Duodenal mucosa (tissue), 2 donors: ENCODE results near the gene SHD.
"Not testable (repeated sequence)": the region's sequence is repeated elsewhere in the genome, so short reads cannot be mapped to it uniquely, and the experiment has no call there.

Source experiments
- H3K27ac ChIP-seq: one replicate; pipeline ENCODE4 v1.7.0; 2013; ENCODE audit warnings: low read depth, low read length
- H3K27me3 ChIP-seq, 2 donors: one replicate each; pipeline ENCODE4 v1.7.0; 2013; ENCODE audit warnings: low read length in 2 of 2, control low read depth in 1 of 2; ENCODE audit not compliant: insufficient read depth in 2 of 2, control insufficient read depth in 1 of 2
- H3K36me3 ChIP-seq, 2 donors: one replicate each; pipeline ENCODE4 v1.7.0; 2013; ENCODE audit warnings: low read length in 2 of 2, control low read depth in 1 of 2; ENCODE audit not compliant: insufficient read depth in 2 of 2, control insufficient read depth in 1 of 2
- H3K4me1 ChIP-seq, 2 donors: one replicate each; pipeline ENCODE4 v1.7.0; 2013; ENCODE audit warnings: low read length in 2 of 2, control low read depth in 1 of 2; ENCODE audit not compliant: insufficient read depth in 2 of 2, control insufficient read depth in 1 of 2
- H3K4me3 ChIP-seq, 2 donors: one replicate each; pipeline ENCODE4 v1.7.0; 2013; ENCODE audit warnings: low read length in 2 of 2, low read depth in 1 of 2
- H3K9ac ChIP-seq, 2 donors: one replicate each; pipeline ENCODE4 v1.7.0; 2013; ENCODE audit warnings: low read length in 2 of 2, low read depth in 1 of 2
- H3K9me3 ChIP-seq, 2 donors: one replicate each; pipeline ENCODE4 v1.7.0; 2013; ENCODE audit warnings: low read length in 2 of 2, control low read depth in 1 of 2; ENCODE audit not compliant: control insufficient read depth in 1 of 2

The SHD gene, protein sequence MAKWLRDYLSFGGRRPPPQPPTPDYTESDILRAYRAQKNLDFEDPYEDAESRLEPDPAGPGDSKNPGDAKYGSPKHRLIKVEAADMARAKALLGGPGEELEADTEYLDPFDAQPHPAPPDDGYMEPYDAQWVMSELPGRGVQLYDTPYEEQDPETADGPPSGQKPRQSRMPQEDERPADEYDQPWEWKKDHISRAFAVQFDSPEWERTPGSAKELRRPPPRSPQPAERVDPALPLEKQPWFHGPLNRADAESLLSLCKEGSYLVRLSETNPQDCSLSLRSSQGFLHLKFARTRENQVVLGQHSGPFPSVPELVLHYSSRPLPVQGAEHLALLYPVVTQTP

DNA sequence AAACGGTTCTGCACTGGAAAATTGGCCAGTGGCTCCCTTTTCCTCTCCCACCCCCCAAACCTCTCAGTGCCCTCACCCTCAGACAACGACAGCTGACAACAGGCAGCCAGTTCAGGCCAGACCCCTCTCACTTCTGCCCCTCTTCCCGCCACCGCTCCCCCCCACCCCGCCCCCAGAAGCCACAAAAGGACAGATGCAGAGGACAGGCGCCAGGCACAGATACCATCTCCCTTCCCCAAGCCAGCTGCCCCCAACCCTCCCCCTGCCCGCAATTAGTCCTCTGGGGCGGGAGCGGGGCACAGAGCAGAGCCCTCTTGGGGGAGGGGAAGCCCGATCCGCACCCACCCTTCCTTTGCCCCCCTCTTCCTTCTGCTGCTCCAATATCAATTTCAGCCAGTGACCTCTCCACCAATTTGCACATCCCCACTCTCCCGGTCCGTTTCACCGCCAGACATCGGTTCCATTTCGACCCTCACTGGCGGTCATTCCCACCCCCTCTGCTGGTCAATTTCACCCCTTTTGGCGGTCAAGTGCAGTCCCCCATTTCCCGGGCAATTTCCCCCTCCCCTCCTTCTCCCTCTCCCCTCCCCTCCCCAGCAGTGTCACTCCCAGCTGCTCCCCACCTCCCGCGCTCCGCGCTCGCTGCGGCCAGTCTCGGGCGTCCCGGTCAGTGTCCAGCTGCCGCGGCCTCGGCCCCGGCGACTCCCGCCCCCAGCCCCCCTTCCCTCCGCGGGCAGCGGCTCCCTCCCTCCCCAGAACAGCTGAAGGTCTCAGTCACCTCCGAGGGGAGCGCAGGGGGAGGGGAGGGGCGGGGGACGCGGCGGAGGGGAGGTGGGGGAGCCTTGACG is at the start of gene SHD:
SHD (plus strand) TSS at position 848 of the 848 bp plus-strand sequence. CDS start 798 bp downstream, outside the sequence.
- no peak within 1 kb of the TSS for H3K9ac ChIP-seq
- no peaks in the 10 kb centered on the region for H3K36me3 ChIP-seq
- H3K27me3 ChIP-seq = peaks cover 32 to 35% of the 10 kb centered on the region in 2 donors
- no peak within 1 kb of the TSS for H3K27ac ChIP-seq
- H3K9me3 ChIP-seq = no peaks in the 10 kb centered on the region
- H3K4me1 ChIP-seq = peaks cover 0 to 4% of the 10 kb centered on the region in 2 donors
- no peak within 1 kb of the TSS for H3K4me3 ChIP-seq

GRCh38 chr19:4230237-4230636 is 48.8 kb upstream of the SHD start:
- not testable (repeated sequence) for H3K27ac ChIP-seq, H3K36me3 ChIP-seq, H3K4me1 ChIP-seq, H3K4me3 ChIP-seq, H3K9me3 ChIP-seq, H3K9ac ChIP-seq
- H3K27me3 ChIP-seq = peaks cover 8 to 12% of the 10 kb centered on the region in 2 donors

GRCh38 chr19:4231521-4231920 is 47.5 kb upstream of the SHD start:
- not testable (repeated sequence) for H3K4me3 ChIP-seq, H3K9ac ChIP-seq, H3K27me3 ChIP-seq, H3K9me3 ChIP-seq, H3K36me3 ChIP-seq, H3K4me1 ChIP-seq, H3K27ac ChIP-seq

GRCh38 chr19:4232139-4232538 is 46.9 kb upstream of the SHD start:
- H3K27me3 ChIP-seq, H3K9me3 ChIP-seq: not testable (repeated sequence)

GRCh38 chr19:4232614-4233281 is 46.3 kb upstream of the SHD start:
- Histone ChIP-seq H3K36me3 (no peaks in the 10 kb centered on the region), H3K9ac (no peak overlapping the region), H3K4me1 (no peaks in the 10 kb centered on the region), H3K27ac (no peak overlapping the region), H3K4me3 (no peak overlapping the region), H3K27me3 (peaks cover 8 to 9% of the 10 kb centered on the region in 2 donors), H3K9me3 (no peaks in the 10 kb centered on the region)

More at GRCh38 chr19:4232139-4232538, 46.9 kb upstream of the SHD start:
- not testable (repeated sequence) for H3K4me3 ChIP-seq, H3K9ac ChIP-seq, H3K27ac ChIP-seq, H3K4me1 ChIP-seq, H3K36me3 ChIP-seq

DNA sequence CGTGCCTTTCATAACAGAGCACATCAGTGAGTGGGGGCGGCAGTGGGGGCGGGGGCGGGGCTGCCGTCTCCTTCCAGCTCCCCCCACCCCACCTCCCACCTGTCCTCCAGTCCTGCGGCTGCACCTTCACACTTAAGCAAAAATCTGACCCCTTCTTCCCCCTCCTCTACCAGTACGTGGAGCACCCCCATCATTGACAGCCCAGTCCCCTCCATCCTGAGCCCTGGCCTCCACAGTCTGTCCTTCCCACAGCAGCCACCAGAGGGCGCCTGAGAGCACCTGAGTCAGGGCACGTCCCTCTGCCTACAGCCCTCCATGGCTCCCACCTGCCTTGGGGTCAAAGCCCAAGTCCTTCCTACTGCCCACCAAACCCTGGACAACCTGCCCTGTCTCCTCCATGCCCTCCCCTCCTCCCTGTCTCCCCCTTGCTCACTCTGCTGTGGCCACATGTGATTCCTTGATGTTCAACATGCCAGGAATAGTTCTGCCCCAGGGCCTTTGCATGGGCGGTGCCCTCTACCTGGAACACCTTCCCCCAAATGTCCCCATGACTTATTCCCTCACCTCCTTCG is 45.7 kb upstream of the SHD start:
- Histone ChIP-seq H3K4me3 (no peak overlapping the region), H3K9me3 (no peaks in the 10 kb centered on the region), H3K27ac (no peak overlapping the region), H3K27me3 (peaks cover 8 to 9% of the 10 kb centered on the region in 2 donors), H3K36me3 (no peaks in the 10 kb centered on the region), H3K4me1 (no peaks in the 10 kb centered on the region), H3K9ac (no peak overlapping the region)

DNA sequence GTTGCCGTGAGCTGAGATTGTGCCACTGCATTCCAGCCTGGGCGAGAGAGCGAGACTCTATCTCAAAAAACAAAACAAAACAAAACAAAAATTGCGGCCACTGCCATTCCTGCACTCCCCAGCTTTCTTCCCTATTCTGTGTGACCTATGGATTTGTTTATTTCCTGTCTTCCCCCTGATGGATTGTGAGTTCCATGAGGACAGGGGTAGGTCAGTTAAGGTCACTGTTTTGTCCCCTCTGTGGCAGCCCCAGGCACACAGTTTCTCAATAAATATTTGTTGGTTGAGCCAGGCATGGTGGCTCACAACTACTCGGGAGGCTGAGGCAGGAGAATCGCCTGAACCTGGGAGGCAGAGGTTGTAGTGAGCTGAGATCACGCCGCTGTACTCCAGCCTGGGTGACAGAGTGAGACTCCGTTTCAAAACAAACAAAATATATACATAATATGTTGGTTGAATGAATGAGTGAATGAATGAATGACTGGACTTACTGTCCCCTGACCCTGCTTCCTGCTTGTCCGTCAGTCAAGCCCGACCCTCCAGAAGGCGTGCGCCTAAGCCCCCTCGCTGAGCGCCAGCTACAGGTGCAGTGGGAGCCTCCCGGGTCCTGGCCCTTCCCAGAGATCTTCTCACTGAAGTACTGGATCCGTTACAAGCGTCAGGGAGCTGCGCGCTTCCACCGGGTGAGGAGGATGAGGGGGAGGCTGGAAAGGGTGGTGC is 44.8 kb upstream of the SHD start:
- no peak overlapping the region for H3K4me3 ChIP-seq
- no peak overlapping the region for H3K9ac ChIP-seq
- no peaks in the 10 kb centered on the region for H3K4me1 ChIP-seq
- H3K27ac ChIP-seq = no peak overlapping the region
- peaks cover 4 to 5% of the 10 kb centered on the region in 2 donors for H3K27me3 ChIP-seq
- no peaks in the 10 kb centered on the region for H3K9me3 ChIP-seq
- no peaks in the 10 kb centered on the region for H3K36me3 ChIP-seq

DNA sequence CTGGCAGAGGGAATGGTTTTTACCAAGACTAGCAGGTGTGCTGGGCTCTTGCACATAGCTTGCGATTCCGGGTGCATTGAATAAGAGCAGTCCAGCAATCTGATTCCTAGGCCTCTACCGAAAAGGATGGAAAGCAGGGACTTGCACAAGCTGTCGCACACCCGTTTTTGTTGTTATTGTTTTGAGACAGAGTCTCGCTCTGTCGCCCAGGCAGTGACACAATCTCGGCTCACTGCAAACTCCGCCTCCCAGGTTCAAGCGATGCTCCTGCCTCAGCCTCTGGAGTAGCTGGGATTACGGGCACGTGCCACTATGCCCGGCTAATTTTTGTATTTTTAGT is 44.2 kb upstream of the SHD start:
- Histone ChIP-seq H3K27ac (no peak overlapping the region), H3K27me3 (no peaks in the 10 kb centered on the region), H3K9me3 (no peaks in the 10 kb centered on the region), H3K36me3 (no peaks in the 10 kb centered on the region), H3K4me3 (no peak overlapping the region), H3K9ac (no peak overlapping the region), H3K4me1 (no peaks in the 10 kb centered on the region)

- not testable (repeated sequence) for H3K27me3 ChIP-seq, H3K36me3 ChIP-seq, H3K27ac ChIP-seq, H3K9ac ChIP-seq, H3K9me3 ChIP-seq, H3K4me3 ChIP-seq, H3K4me1 ChIP-seq
Measured at GRCh38 chr19:4237510-4237909, 41.6 kb upstream of the SHD start.
